Fibroblast of mammary gland (primary cell): ENCODE results near the gene ITGB1.
A peak's percentile ranks its signal among the peaks of the same experiment; 100 is the strongest.
"Not testable (repeated sequence)": the region's sequence is repeated elsewhere in the genome, so short reads cannot be mapped to it uniquely, and the experiment has no call there.

Source experiments
- DNase-seq: peaks from one replicate; pipeline ENCODE4 v3.0.0-alpha.2; 2010; ENCODE audit warnings: low read depth
- H3K4me3 ChIP-seq: 2 replicates; pipeline ENCODE4 v1.5.1; 2011; ENCODE audit warnings: low read depth, mild to moderate bottlenecking, low read length, moderate library complexity; ENCODE audit not compliant: control insufficient read depth
- CTCF ChIP-seq: conservative IDR thresholded peaks from 2 replicates; pipeline ENCODE4 v1.5.1; 2011; ENCODE audit warnings: low read depth, low read length, inconsistent platforms; ENCODE audit not compliant: control insufficient read depth, insufficient read depth

Gene ITGB1

GRCh38 chr10:32958085-32959005, at the start of gene ITGB1:
TSS of gene ITGB1 (minus strand) at chr10:32958230. CDS start at chr10:32935558, 22,672 bp downstream.
- no peak for TF ChIP-seq CTCF
- peak; percentile 88 for DNase-seq
- peak within 1 kb of the TSS; percentile 81 for H3K4me3 ChIP-seq

GRCh38 chr10:33006342-33006887, 48.4 kb upstream of the ITGB1 start:
- DNase-seq: no peak
- no peak for TF ChIP-seq CTCF
- H3K4me3 ChIP-seq: no peak overlapping the region

- no peak for TF ChIP-seq CTCF
- peak; percentile 99 for DNase-seq
- H3K4me3 ChIP-seq: peak overlapping the region; percentile 51
Measured at GRCh38 chr10:33005322-33006301, 47.6 kb upstream of the ITGB1 start.

- no peak for TF ChIP-seq CTCF
- no peak overlapping the region for H3K4me3 ChIP-seq
- DNase-seq: peak; percentile 59
Measured at GRCh38 chr10:33001908-33002492, 44.0 kb upstream of the ITGB1 start.

DNA sequence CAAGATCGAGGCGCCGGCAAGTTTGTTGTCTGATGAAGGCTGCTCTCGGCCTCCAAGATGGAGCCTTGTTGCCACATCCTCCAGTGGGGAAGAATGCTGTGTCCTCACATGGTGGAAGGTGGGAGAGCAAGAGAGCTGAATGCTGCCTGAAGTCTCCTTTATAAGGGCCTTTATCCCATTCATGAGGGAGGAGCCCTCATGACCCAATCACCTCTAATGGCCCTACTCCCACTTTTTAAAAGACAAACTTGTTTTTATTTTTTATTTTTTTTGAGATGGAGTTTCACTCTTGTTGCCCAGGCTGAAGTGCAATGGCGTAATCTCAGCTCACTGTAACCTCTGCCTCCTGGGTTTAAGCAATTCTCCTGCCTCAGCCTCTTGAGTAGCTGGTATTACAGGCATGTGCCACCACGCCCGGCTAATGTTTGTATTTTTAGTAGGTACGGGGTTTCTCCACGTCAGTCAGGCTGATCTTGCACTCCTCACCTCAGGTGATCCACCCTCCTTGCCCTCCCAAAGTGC, 40.1 kb upstream of the ITGB1 start:
- H3K4me3 ChIP-seq, DNase-seq: not testable (repeated sequence)

GRCh38 chr10:32995751-32996150, 37.7 kb upstream of the ITGB1 start:
- no peak for TF ChIP-seq CTCF
- no peak overlapping the region for H3K4me3 ChIP-seq
- DNase-seq: no peak
